ENCODE measurements around the gene TBC1D1. TPM values are rescaled to one million over a fixed set of nuclear protein-coding genes. Genes with fewer than 3 reads are reported as not detected.

TBC1D1 gene
- total and polyA plus RNA-seq, 2 donors (not counting 1 experiment from before 2014, with no cell fraction given) = 39.7 to 90.0 TPM

DNA sequence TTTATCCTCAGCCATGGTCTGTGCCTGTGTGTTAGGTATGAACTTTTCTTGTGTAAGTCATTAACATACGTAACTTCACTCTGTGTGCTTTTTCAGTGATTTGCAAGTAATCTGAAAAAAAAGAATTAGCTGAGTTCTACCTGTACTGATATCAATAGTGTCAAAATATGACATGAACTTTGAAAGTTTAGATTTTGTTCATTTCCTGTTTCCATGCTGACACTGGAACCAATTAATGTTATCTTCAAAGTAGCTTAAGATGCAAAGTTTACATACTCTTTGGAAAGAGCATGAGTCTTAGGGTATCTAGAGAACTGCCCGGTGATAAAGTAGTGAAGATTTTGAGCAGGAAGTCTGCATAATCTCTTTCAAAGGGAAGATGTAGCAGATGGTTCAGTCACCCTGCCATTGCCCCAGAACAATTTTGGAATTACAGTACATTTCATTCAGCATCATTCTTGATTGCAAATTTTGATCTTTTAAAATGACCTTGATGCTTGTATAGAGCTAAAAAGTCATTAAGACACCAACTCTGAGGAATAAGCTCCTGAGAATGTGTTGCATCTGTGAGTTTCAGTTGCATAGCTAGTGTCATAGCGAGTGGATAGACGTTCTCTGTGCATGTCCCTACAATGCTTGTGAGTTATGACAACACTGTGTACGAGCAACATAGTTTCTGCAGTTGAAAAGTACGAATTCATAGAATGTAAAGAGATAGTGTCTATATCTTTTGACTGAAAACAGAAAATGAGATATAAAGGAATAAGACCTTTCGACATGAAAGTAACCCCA, 199.8 kb downstream of the TBC1D1 start:
- no peak for DNase-seq (ENCODE audit: low read depth in 2 of 2)
- Histone ChIP-seq H3K9me3 (ENCODE audit: control insufficient read depth, insufficient read depth, low read depth, low read length) (no peaks in the 10 kb centered on the region), H3K79me2 (ENCODE audit: control insufficient read depth, insufficient read depth, low read length) (no peaks in the 10 kb centered on the region), H3K27me3 (ENCODE audit: control insufficient read depth, insufficient read depth, low read length) (no peaks in the 10 kb centered on the region), H3K4me2 (ENCODE audit: extremely low read depth, insufficient read depth, low read length) (no peak overlapping the region), H4K20me1 (ENCODE audit: control insufficient read depth, extremely low read depth, insufficient read depth, low read length) (no peaks in the 10 kb centered on the region), H2AFZ (ENCODE audit: low read length) (no peak overlapping the region), H3K9ac (ENCODE audit: insufficient read depth, low read length) (no peak overlapping the region), H3K27ac (ENCODE audit: insufficient read depth, low read length) (no peak overlapping the region), H3K4me3 (replicated peaks in 1 of 4; ENCODE audit: control extremely low read depth in 1 of 4, insufficient read depth in 1 of 4, low read depth in 3 of 4, low read length in 4 of 4) (no peak overlapping the region), H3K36me3 (ENCODE audit: control insufficient read depth, insufficient read depth, low read length) (no peaks in the 10 kb centered on the region), H3K4me1 (ENCODE audit: control insufficient read depth, extremely low read depth, insufficient read depth, low read length) (peaks cover 2% of the 10 kb centered on the region)
- TF ChIP-seq, protein P1, sequence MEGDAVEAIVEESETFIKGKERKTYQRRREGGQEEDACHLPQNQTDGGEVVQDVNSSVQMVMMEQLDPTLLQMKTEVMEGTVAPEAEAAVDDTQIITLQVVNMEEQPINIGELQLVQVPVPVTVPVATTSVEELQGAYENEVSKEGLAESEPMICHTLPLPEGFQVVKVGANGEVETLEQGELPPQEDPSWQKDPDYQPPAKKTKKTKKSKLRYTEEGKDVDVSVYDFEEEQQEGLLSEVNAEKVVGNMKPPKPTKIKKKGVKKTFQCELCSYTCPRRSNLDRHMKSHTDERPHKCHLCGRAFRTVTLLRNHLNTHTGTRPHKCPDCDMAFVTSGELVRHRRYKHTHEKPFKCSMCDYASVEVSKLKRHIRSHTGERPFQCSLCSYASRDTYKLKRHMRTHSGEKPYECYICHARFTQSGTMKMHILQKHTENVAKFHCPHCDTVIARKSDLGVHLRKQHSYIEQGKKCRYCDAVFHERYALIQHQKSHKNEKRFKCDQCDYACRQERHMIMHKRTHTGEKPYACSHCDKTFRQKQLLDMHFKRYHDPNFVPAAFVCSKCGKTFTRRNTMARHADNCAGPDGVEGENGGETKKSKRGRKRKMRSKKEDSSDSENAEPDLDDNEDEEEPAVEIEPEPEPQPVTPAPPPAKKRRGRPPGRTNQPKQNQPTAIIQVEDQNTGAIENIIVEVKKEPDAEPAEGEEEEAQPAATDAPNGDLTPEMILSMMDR (conservative IDR thresholded peaks at IDR 0.05 in 1 of 2, IDR thresholded peaks at IDR 0.05 in 1 of 2; ENCODE audit: low read depth in 1 of 2, low read length in 2 of 2) = no peak
- TF ChIP-seq EZH2 (IDR thresholded peaks at IDR 0.05; ENCODE audit: low read length, missing control alignments) = no peak

DNA sequence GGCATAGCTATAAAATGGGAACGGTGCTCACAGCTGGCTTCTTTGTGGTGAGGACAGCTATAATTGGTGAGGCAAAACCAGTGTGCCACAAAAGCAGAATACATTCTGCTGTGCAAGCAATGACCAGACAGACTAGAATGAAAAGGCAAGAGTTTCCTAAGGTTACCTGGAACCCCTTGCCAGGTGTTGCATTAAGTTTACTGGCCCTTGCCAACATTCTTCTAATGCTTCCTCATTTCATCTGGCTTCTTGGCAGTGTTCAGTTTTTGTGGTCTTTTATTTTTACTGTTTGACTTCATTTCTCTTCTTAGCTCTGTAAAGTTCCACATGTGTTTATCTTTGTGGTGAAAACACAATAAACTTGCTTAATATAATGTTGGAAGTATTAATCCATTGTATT, 200.8 kb downstream of the TBC1D1 start:
- no peak overlapping the region for H3K9ac ChIP-seq (ENCODE audit: insufficient read depth, low read length)
- H4K20me1 ChIP-seq (ENCODE audit: control insufficient read depth, extremely low read depth, insufficient read depth, low read length) = no peaks in the 10 kb centered on the region
- H3K4me1 ChIP-seq (ENCODE audit: control insufficient read depth, extremely low read depth, insufficient read depth, low read length) = peaks cover 2% of the 10 kb centered on the region
- H3K79me2 ChIP-seq (ENCODE audit: control insufficient read depth, insufficient read depth, low read length) = no peaks in the 10 kb centered on the region
- no peaks in the 10 kb centered on the region for H3K9me3 ChIP-seq (ENCODE audit: control insufficient read depth, insufficient read depth, low read depth, low read length)
- H3K27me3 ChIP-seq (ENCODE audit: control insufficient read depth, insufficient read depth, low read length) = no peaks in the 10 kb centered on the region
- TF ChIP-seq EZH2 (IDR thresholded peaks at IDR 0.05; ENCODE audit: low read length, missing control alignments) = no peak
- TF ChIP-seq, protein P1 (conservative IDR thresholded peaks at IDR 0.05 in 1 of 2, IDR thresholded peaks at IDR 0.05 in 1 of 2; ENCODE audit: low read depth in 1 of 2, low read length in 2 of 2) = no peak
- no peak overlapping the region for H3K4me3 ChIP-seq (replicated peaks in 1 of 4; ENCODE audit: control extremely low read depth in 1 of 4, insufficient read depth in 1 of 4, low read depth in 3 of 4, low read length in 4 of 4)
- no peak overlapping the region for H3K4me2 ChIP-seq (ENCODE audit: extremely low read depth, insufficient read depth, low read length)
- peak; percentile 43 to 86 for DNase-seq (ENCODE audit: low read depth in 2 of 2)
- H3K36me3 ChIP-seq (ENCODE audit: control insufficient read depth, insufficient read depth, low read length) = no peaks in the 10 kb centered on the region
- H3K27ac ChIP-seq (ENCODE audit: insufficient read depth, low read length) = no peak overlapping the region
- no peak overlapping the region for H2AFZ ChIP-seq (ENCODE audit: low read length)

DNA sequence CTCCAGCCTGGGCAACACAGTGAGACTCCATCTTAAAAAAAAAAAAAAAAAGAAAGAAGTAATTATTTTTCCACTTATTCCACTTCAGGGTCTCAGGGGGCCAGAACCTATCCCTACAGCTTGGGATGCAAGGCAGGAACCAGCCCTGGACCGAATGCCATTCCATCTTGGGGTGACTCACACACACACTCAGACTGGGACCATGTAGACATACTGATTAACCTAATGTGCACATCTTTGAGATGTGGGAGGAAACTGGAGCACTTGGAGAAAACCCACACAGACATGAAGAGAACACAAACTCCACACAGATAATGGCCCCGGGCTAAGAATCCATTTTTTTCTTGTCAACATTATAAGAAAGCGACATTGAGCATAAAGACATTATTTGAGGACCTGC, 201.8 kb downstream of the TBC1D1 start:
- Histone ChIP-seq H2AFZ (ENCODE audit: low read length) (no peak overlapping the region), H3K9ac (ENCODE audit: insufficient read depth, low read length) (no peak overlapping the region), H3K9me3 (ENCODE audit: control insufficient read depth, insufficient read depth, low read depth, low read length) (no peaks in the 10 kb centered on the region), H4K20me1 (ENCODE audit: control insufficient read depth, extremely low read depth, insufficient read depth, low read length) (no peaks in the 10 kb centered on the region), H3K27ac (ENCODE audit: insufficient read depth, low read length) (no peak overlapping the region), H3K79me2 (ENCODE audit: control insufficient read depth, insufficient read depth, low read length) (no peaks in the 10 kb centered on the region), H3K4me2 (ENCODE audit: extremely low read depth, insufficient read depth, low read length) (no peak overlapping the region), H3K4me1 (ENCODE audit: control insufficient read depth, extremely low read depth, insufficient read depth, low read length) (peaks cover 2% of the 10 kb centered on the region), H3K36me3 (ENCODE audit: control insufficient read depth, insufficient read depth, low read length) (no peaks in the 10 kb centered on the region), H3K27me3 (ENCODE audit: control insufficient read depth, insufficient read depth, low read length) (no peaks in the 10 kb centered on the region), H3K4me3 (replicated peaks in 1 of 4; ENCODE audit: control extremely low read depth in 1 of 4, insufficient read depth in 1 of 4, low read depth in 3 of 4, low read length in 4 of 4) (no peak overlapping the region)
- no peak for TF ChIP-seq EZH2 (IDR thresholded peaks at IDR 0.05; ENCODE audit: low read length, missing control alignments)
- TF ChIP-seq, protein P1 (conservative IDR thresholded peaks at IDR 0.05 in 1 of 2, IDR thresholded peaks at IDR 0.05 in 1 of 2; ENCODE audit: low read depth in 1 of 2, low read length in 2 of 2) = no peak
- peak in 1 of 2 donors; percentile 73 for DNase-seq (ENCODE audit: low read depth in 2 of 2)
